Measurements from ENCODE around the gene RCC1. TPM values are rescaled to one million over a fixed set of nuclear protein-coding genes. Genes with fewer than 3 reads are reported as not detected.
"Not testable (repeated sequence)": the region's sequence is repeated elsewhere in the genome, so short reads cannot be mapped to it uniquely, and the experiment has no call there.

RCC1 gene
- total RNA-seq, 1 experiment from 2014 or later, result 96.5 TPM

- Histone ChIP-seq H3K9ac (ENCODE audit: low read length) (no peak overlapping the region), H3K27me3 (ENCODE audit: low read length) (no peaks in the 10 kb centered on the region), H3K79me2 (ENCODE audit: low read length) (no peaks in the 10 kb centered on the region), H3F3A (ENCODE audit: low read length, unreplicated experiment) (no peaks in the 10 kb centered on the region), H3K9me3 (ENCODE audit: low read length) (no peaks in the 10 kb centered on the region), H2AFZ (ENCODE audit: low read length) (no peak overlapping the region), H3K9me2 (replicated peaks; ENCODE audit: low read length) (no peaks in the 10 kb centered on the region), H4K20me1 (ENCODE audit: low read length) (no peaks in the 10 kb centered on the region), H3K4me1 (ENCODE audit: insufficient read depth, low read length) (0 out of 2 replicates have a peak, but pooled peaks cover 2% of the 10 kb centered on the region), H3K36me3 (ENCODE audit: low read depth, low read length) (peaks cover 10% of the 10 kb centered on the region; the same call in 1 of the 2 replicates), H3K4me2 (ENCODE audit: low read length) (no peak overlapping the region), H3K27ac (ENCODE audit: low read length) (no peak overlapping the region), H3K4me3 (ENCODE audit: low read length) (no peak overlapping the region)
- no TSS peak for BruUV-seq (replicated peaks)
- ATAC-seq (no peak), DNase-seq (no peak)
- CTCF ChIA-PET, result no interaction called here
- intact Hi-C loops (cut with micrococcal nuclease), result no loop called here
- POLR2A ChIA-PET (ENCODE audit: unreplicated experiment), result no interaction called here
- TF ChIP-seq EZH2phosphoT487 (IDR thresholded peaks at IDR 0.05; ENCODE audit: borderline replicate concordance, low read length) (no peak), EZH2 (IDR thresholded peaks at IDR 0.05; ENCODE audit: low read length, unreplicated experiment) (no peak), CTCF (conservative IDR thresholded peaks at IDR 0.05; ENCODE audit: low read depth, low read length) (no peak)
Measured at GRCh38 chr1:28466226-28466778, 39.5 kb upstream of the RCC1 start.

GRCh38 chr1:28470146-28470545, 35.7 kb upstream of the RCC1 start:
- H3K27ac ChIP-seq (ENCODE audit: low read length), result no peak overlapping the region
- H3K36me3 ChIP-seq (ENCODE audit: low read depth, low read length), result peaks cover 5% of the 10 kb centered on the region; the same call in 1 of the 2 replicates
- ATAC-seq (no peak), DNase-seq (no peak)
- H3K79me2 ChIP-seq (ENCODE audit: low read length), result no peaks in the 10 kb centered on the region
- H3K9me3 ChIP-seq (ENCODE audit: low read length), result no peaks in the 10 kb centered on the region
- ChIA-PET CTCF (interaction anchor here (0.6 kb wide), 1 partner anchor 221 kb away, joined by 3 read pairs; no protein-coding TSS in a partner anchor), POLR2A (ENCODE audit: unreplicated experiment) (no interaction called here)
- BruUV-seq (replicated peaks), result no TSS peak
- 0 out of 2 replicates have a peak, but pooled peaks cover 6% of the 10 kb centered on the region for H3K4me1 ChIP-seq (ENCODE audit: insufficient read depth, low read length)
- no peak overlapping the region for H3K9ac ChIP-seq (ENCODE audit: low read length)
- H3K27me3 ChIP-seq (ENCODE audit: low read length), result no peaks in the 10 kb centered on the region
- intact Hi-C loops (cut with micrococcal nuclease), result no loop called here
- no peak overlapping the region for H3K4me3 ChIP-seq (ENCODE audit: low read length)
- H3K9me2 ChIP-seq (replicated peaks; ENCODE audit: low read length), result no peaks in the 10 kb centered on the region
- H3K4me2 ChIP-seq (ENCODE audit: low read length), result no peak overlapping the region
- no peak overlapping the region for H2AFZ ChIP-seq (ENCODE audit: low read length)
- TF ChIP-seq EZH2 (IDR thresholded peaks at IDR 0.05; ENCODE audit: low read length, unreplicated experiment) (no peak), CTCF (conservative IDR thresholded peaks at IDR 0.05; ENCODE audit: low read depth, low read length) (no peak), EZH2phosphoT487 (IDR thresholded peaks at IDR 0.05; ENCODE audit: borderline replicate concordance, low read length) (no peak)
- H3F3A ChIP-seq (ENCODE audit: low read length, unreplicated experiment), result no peaks in the 10 kb centered on the region
- H4K20me1 ChIP-seq (ENCODE audit: low read length), result no peaks in the 10 kb centered on the region

- H3F3A ChIP-seq (ENCODE audit: low read length, unreplicated experiment); H4K20me1 ChIP-seq (ENCODE audit: low read length); H2AFZ ChIP-seq (ENCODE audit: low read length); H3K9me2 ChIP-seq (replicated peaks; ENCODE audit: low read length); H3K4me3 ChIP-seq (ENCODE audit: low read length); H3K4me2 ChIP-seq (ENCODE audit: low read length); POLR2A ChIA-PET (ENCODE audit: unreplicated experiment); H3K27ac ChIP-seq (ENCODE audit: low read length); ATAC-seq; H3K27me3 ChIP-seq (ENCODE audit: low read length); DNase-seq; intact Hi-C loops (cut with micrococcal nuclease); H3K9me3 ChIP-seq (ENCODE audit: low read length); CTCF ChIA-PET; H3K9ac ChIP-seq (ENCODE audit: low read length); H3K79me2 ChIP-seq (ENCODE audit: low read length); BruUV-seq (replicated peaks); H3K4me1 ChIP-seq (ENCODE audit: insufficient read depth, low read length): not testable (repeated sequence)
- peaks cover 31% of the 10 kb centered on the region for H3K36me3 ChIP-seq (ENCODE audit: low read depth, low read length)
Measured at GRCh38 chr1:28479497-28479896, 26.3 kb upstream of the RCC1 start.
